Measurements from ENCODE around the gene MTERF4. TPM values are rescaled to one million over a fixed set of nuclear protein-coding genes. Genes with fewer than 3 reads are reported as not detected.
A peak's percentile ranks its signal among the peaks of the same experiment; 100 is the strongest.

Gene MTERF4
- polyA plus RNA-seq, 2 of the 4 experiments (the other 2 are of a cell fraction): 44.9 to 47.1 TPM

GRCh38 chr2:241083091-241083415 lies 19.0 kb downstream of the MTERF4 start:
- Histone ChIP-seq H3K27ac (no peak overlapping the region), H3K4me2 (no peak overlapping the region), H3K9me3 (no peaks in the 10 kb centered on the region), H3K4me1 (no peaks in the 10 kb centered on the region), H3K4me3 (no peak overlapping the region)
- FAIRE-seq (no peak), DNase-seq (ENCODE audit: low read depth in 1 of 2, low spot score in 1 of 2) (no peak), ATAC-seq (peak; percentile 9 to 12; a peak in 3 of 6 replicates)
- POLR2A ChIA-PET: no interaction called here
- CTCF ChIA-PET: interaction anchor here (0.7 kb wide), 2 partner anchors 169 to 692 kb away, joined by 3 read pairs; no protein-coding TSS in a partner anchor
- no peak for TF ChIP-seq BHLHE40 (IDR thresholded peaks at IDR 0.05; ENCODE audit: low read depth, low read length)
- no peak for TF ChIP-seq SREBF2 (IDR thresholded peaks at IDR 0.05)
- no peak for TF ChIP-seq ATOH8 (CRISPR knock-in tag; IDR thresholded peaks at IDR 0.05; ENCODE audit: low read depth)
- TF ChIP-seq RFX5 (IDR thresholded peaks at IDR 0.05): no peak
- no peak for TF ChIP-seq GATA3 (IDR thresholded peaks at IDR 0.05; ENCODE audit: borderline replicate concordance)
- WGBS (ENCODE audit: missing lambda C conversion rate): 75% methylated on average over 5 of the region's 5 CpGs

DNA sequence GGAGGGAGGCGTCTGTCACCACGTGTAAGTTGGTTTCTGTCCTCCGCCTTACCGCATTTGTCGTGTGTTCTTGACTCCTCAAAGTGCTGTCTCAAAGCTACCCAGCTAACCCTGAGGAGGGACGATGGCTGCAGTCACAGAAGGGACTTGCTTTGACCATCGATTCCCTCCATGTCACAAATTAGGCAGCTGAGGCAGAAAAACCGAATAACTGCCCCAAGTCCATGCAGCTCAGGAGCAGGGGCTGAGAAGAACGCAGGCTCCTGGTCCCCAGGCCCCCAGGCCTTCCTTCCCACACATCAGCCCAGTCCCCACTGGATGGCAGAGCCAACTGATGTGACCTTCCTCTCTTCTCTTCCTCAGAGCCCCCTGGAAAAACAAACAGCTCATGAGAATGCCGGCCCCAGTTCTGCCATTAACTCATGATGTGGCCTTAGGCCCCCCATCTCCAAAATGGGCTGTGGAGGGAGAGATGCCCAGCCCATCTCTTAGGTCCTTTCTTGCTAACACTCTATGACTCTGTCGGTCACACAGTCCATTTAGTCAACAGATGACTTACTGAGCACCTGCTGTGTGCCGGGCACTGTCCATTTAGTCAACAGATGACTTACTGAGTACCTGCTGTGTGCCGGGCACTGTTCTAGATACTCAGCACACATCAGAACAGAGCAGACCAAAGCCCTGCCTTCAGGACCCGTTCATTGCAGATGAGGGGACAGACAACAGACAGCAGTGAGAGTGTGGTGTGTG lies 19.6 kb downstream of the MTERF4 start:
- 90% methylated on average over 12 of the region's 14 CpGs for WGBS (ENCODE audit: missing lambda C conversion rate)
- DNase-seq (ENCODE audit: low read depth in 1 of 2, low spot score in 1 of 2) (no peak), ATAC-seq (peak in 1 of 2 experiments; percentile 8; a peak in 4 of 6 replicates), FAIRE-seq (no peak)
- Histone ChIP-seq H3K9me3 (no peaks in the 10 kb centered on the region), H3K4me2 (no peak overlapping the region), H3K4me3 (no peak overlapping the region), H3K4me1 (no peaks in the 10 kb centered on the region), H3K27ac (no peak overlapping the region)
- CTCF ChIA-PET: interaction anchor here (0.7 to 0.9 kb wide), 2 partner anchors 168 to 691 kb away, joined by 3 read pairs; no protein-coding TSS in a partner anchor
- POLR2A ChIA-PET: no interaction called here
- TF ChIP-seq RCOR1 (IDR thresholded peaks at IDR 0.05; ENCODE audit: low read depth, low read length): no peak
- TF ChIP-seq HES2 (IDR thresholded peaks at IDR 0.05): no peak
- TF ChIP-seq SREBF2 (IDR thresholded peaks at IDR 0.05): no peak
- TF ChIP-seq EP300 (IDR thresholded peaks at IDR 0.05): no peak
- TF ChIP-seq MAX (IDR thresholded peaks at IDR 0.05): no peak

GRCh38 chr2:241081643-241082340 lies 20.3 kb downstream of the MTERF4 start:
- Histone ChIP-seq H3K27ac (no peak overlapping the region), H3K4me1 (no peaks in the 10 kb centered on the region), H3K4me2 (no peak overlapping the region), H3K4me3 (no peak overlapping the region), H3K9me3 (no peaks in the 10 kb centered on the region)
- ATAC-seq (peak in 1 of 2 experiments; percentile 12; a peak in 2 of 6 replicates), FAIRE-seq (no peak), DNase-seq (ENCODE audit: low read depth in 1 of 2, low spot score in 1 of 2) (no peak)
- ChIA-PET POLR2A (no interaction called here), CTCF (interaction anchor here (0.9 kb wide), 1 partner anchor 167 kb away, joined by 3 read pairs; no protein-coding TSS in a partner anchor)
- no peak for TF ChIP-seq CBX2 (IDR thresholded peaks at IDR 0.05; ENCODE audit: borderline replicate concordance, low read depth)
- TF ChIP-seq CEBPB (IDR thresholded peaks at IDR 0.05): no peak
- no peak for TF ChIP-seq CTCF (IDR thresholded peaks at IDR 0.05)
- TF ChIP-seq CBX8 (IDR thresholded peaks at IDR 0.05): no peak
- TF ChIP-seq RNF2 (IDR thresholded peaks at IDR 0.05; ENCODE audit: borderline replicate concordance, low read depth): no peak
- no peak for TF ChIP-seq FOXS1 (CRISPR knock-in tag; IDR thresholded peaks at IDR 0.05)
- TF ChIP-seq MAFK (IDR thresholded peaks at IDR 0.05; ENCODE audit: partially characterized antibody): no peak
- TF ChIP-seq JUN (IDR thresholded peaks at IDR 0.05): no peak
- WGBS (ENCODE audit: missing lambda C conversion rate): 84% methylated on average over 16 of the region's 28 CpGs
